NCI-H1930 (cell line): ENCODE data around the gene TAGLN3.

Experiments
- DNase-seq, 2 experiments: peaks; one replicate each; lab custom pipeline; 2025; lab: John Stamatoyannopoulos, UW

Gene TAGLN3

GRCh38 chr3:111978583-111979433 is 19.9 kb upstream of the TAGLN3 start, which contains the start of gene ABHD10:
Gene ABHD10, plus strand, starts transcription at chr3:111979026. Its CDS starts 36 bp downstream, at chr3:111979062.
- peak; percentile 96 to 97 for DNase-seq

GRCh38 chr3:111979434-111980038 is 19.2 kb upstream of the TAGLN3 start:
- no peak for DNase-seq

GRCh38 chr3:111980716-111981456 is 17.8 kb upstream of the TAGLN3 start:
- no peak for DNase-seq

- no peak for DNase-seq
Measured at GRCh38 chr3:111981457-111981763, 17.3 kb upstream of the TAGLN3 start.

GRCh38 chr3:111984636-111985298 is 14.0 kb upstream of the TAGLN3 start:
- DNase-seq = no peak

- no peak for DNase-seq
Measured at GRCh38 chr3:111986800-111987199, 11.9 kb upstream of the TAGLN3 start.

GRCh38 chr3:111989061-111989678 is 9.6 kb upstream of the TAGLN3 start:
- peak; percentile 23 to 39 for DNase-seq

- DNase-seq = no peak
Measured at GRCh38 chr3:111993038-111993437, 5.7 kb upstream of the TAGLN3 start.

- peak in 1 of 2 experiments; percentile 23 for DNase-seq
Measured at GRCh38 chr3:111999484-112000324, 982 bp downstream of the TAGLN3 start.

- DNase-seq = no peak
Measured at GRCh38 chr3:112000367-112000771, 1.6 kb downstream of the TAGLN3 start.

GRCh38 chr3:112000966-112001365 is 2.2 kb downstream of the TAGLN3 start:
- no peak for DNase-seq

- DNase-seq = no peak
Measured at GRCh38 chr3:112001526-112001925, 2.8 kb downstream of the TAGLN3 start.

- DNase-seq = no peak
Measured at GRCh38 chr3:112002096-112002971, 3.6 kb downstream of the TAGLN3 start.

- no peak for DNase-seq
Measured at GRCh38 chr3:112003321-112004080, 4.8 kb downstream of the TAGLN3 start.

- DNase-seq = no peak
Measured at GRCh38 chr3:112004187-112004586, 5.5 kb downstream of the TAGLN3 start.

GRCh38 chr3:112004669-112005068 is 5.9 kb downstream of the TAGLN3 start:
- no peak for DNase-seq

GRCh38 chr3:112005091-112005672 is 6.5 kb downstream of the TAGLN3 start:
- no peak for DNase-seq

GRCh38 chr3:112007633-112008032 is 8.9 kb downstream of the TAGLN3 start:
- no peak for DNase-seq

GRCh38 chr3:112009670-112010069 is 10.9 kb downstream of the TAGLN3 start:
- no peak for DNase-seq
